Glutamatergic neuron (in vitro differentiated cells): ENCODE data around the gene EPHA10. TPM values are rescaled to one million over a fixed set of nuclear protein-coding genes. Genes with fewer than 3 reads are reported as not detected.
A peak's percentile ranks its signal among the peaks of the same experiment; 100 is the strongest.

Experiments used
- DNase-seq: peaks from one replicate; pipeline ENCODE4 v3.0.0; 2022
- H3K27ac Mint-ChIP-seq: one replicate; pipeline ENCODE4 v1.8.0; 2020; ENCODE audit warnings: mild to moderate bottlenecking, mixed read lengths, inconsistent platforms; ENCODE audit not compliant: unreplicated experiment
- H3K27me3 Mint-ChIP-seq: one replicate; pipeline ENCODE4 v1.8.0; 2020; ENCODE audit warnings: mild to moderate bottlenecking, moderate library complexity, mixed read lengths, inconsistent platforms; ENCODE audit not compliant: unreplicated experiment
- H3K36me3 Mint-ChIP-seq: one replicate; pipeline ENCODE4 v1.8.0; 2020; ENCODE audit warnings: mild to moderate bottlenecking, mixed read lengths, inconsistent platforms; ENCODE audit not compliant: unreplicated experiment
- H3K4me1 Mint-ChIP-seq: one replicate; pipeline ENCODE4 v1.8.0; 2020; ENCODE audit warnings: mild to moderate bottlenecking, low read depth, mixed read lengths, inconsistent platforms; ENCODE audit not compliant: unreplicated experiment
- H3K4me3 Mint-ChIP-seq: one replicate; pipeline ENCODE4 v1.8.0; 2020; ENCODE audit warnings: mild to moderate bottlenecking, mixed read lengths, inconsistent platforms; ENCODE audit not compliant: unreplicated experiment
- H3K9me3 Mint-ChIP-seq: one replicate; pipeline ENCODE4 v1.8.0; 2020; ENCODE audit warnings: mild to moderate bottlenecking, moderate library complexity, mixed read lengths, inconsistent platforms; ENCODE audit not compliant: unreplicated experiment
- long read RNA-seq: library from polyadenylated mRNA; unstranded; transcript quantifications from one replicate; pipeline ENCODE4 v2.0.0, GENCODE V29; 2020; ENCODE audit not compliant: unreplicated experiment
- total RNA-seq: library from RNA; stranded (reverse); fragmentation: NEBNext Ultra II Directional; extraction: Animal tissue kit (Norgen Biotek cat#: 25700); gene quantifications from one replicate; pipeline ENCODE4 v1.2.1, GENCODE V29; 2021; ENCODE audit not compliant: unreplicated experiment
- TF ChIP-seq, protein P1 (sequence below): fragments of 200-600 bp; sonication (generic); IDR thresholded peaks from one replicate; pipeline ENCODE4 v1.5.0; 2021; ENCODE audit not compliant: partially characterized antibody, unreplicated experiment

EPHA10 gene
- total RNA-seq, result 4.8 TPM
- long read RNA-seq, partial matches to known transcripts, result 1 of 1 reads
- long read RNA-seq, other reads (novel, unspliced or antisense), result 0 of 1 reads

DNA sequence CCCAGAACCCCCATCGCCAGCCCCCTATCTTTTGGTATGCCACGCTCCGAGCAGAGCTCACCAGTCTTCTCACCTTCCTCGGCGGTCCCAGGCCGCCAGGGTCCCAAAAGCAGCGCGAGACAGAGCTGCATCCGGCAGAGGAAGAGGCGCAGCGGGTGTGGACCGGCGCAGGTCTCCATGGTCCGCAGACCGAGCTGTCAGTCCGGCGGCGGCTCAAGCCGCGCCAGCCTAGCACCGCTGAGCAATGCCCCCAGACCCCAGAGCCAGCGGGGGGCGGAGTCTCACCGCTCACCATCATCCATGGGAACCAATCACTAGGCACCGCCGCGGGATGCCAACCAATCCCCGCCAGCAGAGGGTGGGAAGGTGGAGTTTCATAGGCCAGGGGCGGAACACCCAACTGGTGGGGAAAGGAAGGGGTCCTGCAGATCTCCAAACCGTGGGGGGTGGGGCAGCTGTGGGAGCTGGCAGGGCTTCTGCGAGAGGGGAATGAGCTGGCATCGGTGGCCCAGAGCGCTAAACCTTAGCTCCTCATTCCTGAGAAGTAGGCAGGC, at the start of gene EPHA10:
TSS of gene EPHA10 (minus strand) at position 233 of the 554 bp plus-strand sequence. CDS start at position 179, 54 bp downstream.
- TF ChIP-seq, protein P1, sequence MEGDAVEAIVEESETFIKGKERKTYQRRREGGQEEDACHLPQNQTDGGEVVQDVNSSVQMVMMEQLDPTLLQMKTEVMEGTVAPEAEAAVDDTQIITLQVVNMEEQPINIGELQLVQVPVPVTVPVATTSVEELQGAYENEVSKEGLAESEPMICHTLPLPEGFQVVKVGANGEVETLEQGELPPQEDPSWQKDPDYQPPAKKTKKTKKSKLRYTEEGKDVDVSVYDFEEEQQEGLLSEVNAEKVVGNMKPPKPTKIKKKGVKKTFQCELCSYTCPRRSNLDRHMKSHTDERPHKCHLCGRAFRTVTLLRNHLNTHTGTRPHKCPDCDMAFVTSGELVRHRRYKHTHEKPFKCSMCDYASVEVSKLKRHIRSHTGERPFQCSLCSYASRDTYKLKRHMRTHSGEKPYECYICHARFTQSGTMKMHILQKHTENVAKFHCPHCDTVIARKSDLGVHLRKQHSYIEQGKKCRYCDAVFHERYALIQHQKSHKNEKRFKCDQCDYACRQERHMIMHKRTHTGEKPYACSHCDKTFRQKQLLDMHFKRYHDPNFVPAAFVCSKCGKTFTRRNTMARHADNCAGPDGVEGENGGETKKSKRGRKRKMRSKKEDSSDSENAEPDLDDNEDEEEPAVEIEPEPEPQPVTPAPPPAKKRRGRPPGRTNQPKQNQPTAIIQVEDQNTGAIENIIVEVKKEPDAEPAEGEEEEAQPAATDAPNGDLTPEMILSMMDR, result no peak
- Mint-ChIP-seq H3K4me1 (peaks cover 11% of the 10 kb centered on the region), H3K27me3 (peaks cover 21% of the 10 kb centered on the region), H3K27ac (peak within 1 kb of the TSS; percentile 54), H3K4me3 (peak within 1 kb of the TSS; percentile 99), H3K36me3 (no peaks in the 10 kb centered on the region), H3K9me3 (no peaks in the 10 kb centered on the region)
- DNase-seq, result peak; percentile 96

DNA sequence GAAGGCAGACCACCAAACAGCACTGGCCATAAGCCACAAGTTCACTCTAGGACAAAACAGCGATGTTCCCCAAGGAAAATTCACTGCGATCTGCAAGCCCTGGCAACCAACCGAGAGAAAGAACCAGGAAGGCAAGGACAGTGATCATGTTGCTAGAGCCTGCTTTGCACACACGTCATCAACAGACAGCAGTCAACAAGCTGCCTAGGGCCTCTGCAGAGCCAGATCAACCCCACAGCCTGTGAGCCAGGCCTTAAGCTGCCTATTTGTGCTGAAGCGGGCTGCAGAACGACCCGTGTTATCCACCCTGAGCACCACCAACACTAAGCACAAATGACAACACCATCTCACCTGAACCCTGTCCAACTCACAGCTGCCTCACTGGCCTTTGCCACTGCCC, 49.3 kb upstream of the EPHA10 start:
- DNase-seq, result no peak
- Mint-ChIP-seq H3K36me3 (no peaks in the 10 kb centered on the region), H3K4me3 (no peak overlapping the region), H3K27ac (no peak overlapping the region), H3K9me3 (peaks cover 4% of the 10 kb centered on the region), H3K4me1 (peaks cover 6% of the 10 kb centered on the region), H3K27me3 (peaks cover 2% of the 10 kb centered on the region)
- TF ChIP-seq, protein P1, result no peak

- H3K36me3 Mint-ChIP-seq, result no peaks in the 10 kb centered on the region
- no peak for DNase-seq
- peaks cover 7% of the 10 kb centered on the region for H3K9me3 Mint-ChIP-seq
- H3K4me1 Mint-ChIP-seq, result peaks cover 7% of the 10 kb centered on the region
- H3K27me3 Mint-ChIP-seq, result peaks cover 2% of the 10 kb centered on the region
- TF ChIP-seq, protein P1, result no peak
- H3K27ac Mint-ChIP-seq, result no peak overlapping the region
- no peak overlapping the region for H3K4me3 Mint-ChIP-seq
These were observed 48.7 kb upstream of the EPHA10 start for GRCh38 chr1:37813529-37814145.

DNA sequence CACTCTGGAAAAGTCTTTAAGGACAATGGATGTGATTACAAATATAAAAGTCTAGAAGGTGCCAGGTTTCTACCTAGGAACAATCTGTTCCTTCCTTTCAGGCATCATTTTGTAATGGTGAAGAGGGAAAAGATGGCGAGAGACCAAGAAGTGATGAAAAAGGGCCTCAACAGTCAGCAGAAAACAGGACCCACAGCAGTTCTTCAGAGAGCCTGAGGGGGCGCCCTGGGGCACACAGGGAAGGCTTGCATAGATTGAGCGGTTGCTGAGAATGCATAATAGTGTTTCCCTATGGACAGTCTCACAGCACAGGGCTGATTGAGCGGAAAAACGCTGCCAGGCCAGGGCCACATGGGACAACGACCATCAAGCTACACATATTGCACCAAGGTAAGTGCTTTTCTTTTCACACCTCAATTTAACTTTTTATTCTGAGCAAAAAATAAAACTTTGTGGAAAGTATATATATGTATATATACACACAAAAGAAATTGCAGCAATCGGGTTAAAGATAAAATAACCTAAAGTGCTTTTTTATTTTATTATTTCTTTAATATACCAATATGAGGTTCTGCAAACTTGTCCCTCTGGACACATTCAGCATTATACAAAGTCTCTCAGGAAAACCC, 46.2 kb upstream of the EPHA10 start:
- TF ChIP-seq, protein P1, result peak; percentile 83
- H3K36me3 Mint-ChIP-seq, result no peaks in the 10 kb centered on the region
- peaks cover 7% of the 10 kb centered on the region for H3K4me1 Mint-ChIP-seq
- peak; percentile 89 for DNase-seq
- H3K4me3 Mint-ChIP-seq, result peak overlapping the region; percentile 38
- peaks cover 7% of the 10 kb centered on the region for H3K9me3 Mint-ChIP-seq
- H3K27ac Mint-ChIP-seq, result peak overlapping the region; percentile 66
- peaks cover 2% of the 10 kb centered on the region for H3K27me3 Mint-ChIP-seq

DNA sequence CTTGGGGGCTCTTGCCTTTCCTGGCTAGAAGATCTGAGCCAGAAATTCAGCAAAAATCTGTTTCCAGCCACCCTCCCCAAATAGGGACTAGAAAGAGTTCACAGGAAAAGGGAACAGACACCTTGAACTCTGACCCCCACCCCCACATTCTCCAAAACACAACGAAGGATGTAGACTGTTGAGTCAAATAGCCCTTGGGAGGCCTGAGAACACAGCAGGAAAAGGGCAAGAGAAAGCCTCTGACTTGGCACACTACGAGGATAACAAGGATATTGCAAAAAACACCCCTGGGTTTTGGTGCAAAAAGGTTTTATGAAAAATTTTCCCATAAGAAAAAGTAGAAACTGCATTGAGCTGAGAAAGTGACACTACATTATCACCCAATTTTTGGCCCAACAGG, 45.0 kb upstream of the EPHA10 start:
- H3K27ac Mint-ChIP-seq, result peak overlapping the region; percentile 66
- no peak overlapping the region for H3K4me3 Mint-ChIP-seq
- TF ChIP-seq, protein P1, result no peak
- no peak for DNase-seq
- peaks cover 7% of the 10 kb centered on the region for H3K4me1 Mint-ChIP-seq
- H3K9me3 Mint-ChIP-seq, result peaks cover 7% of the 10 kb centered on the region
- H3K27me3 Mint-ChIP-seq, result peaks cover 2% of the 10 kb centered on the region
- H3K36me3 Mint-ChIP-seq, result no peaks in the 10 kb centered on the region
